Esophagus (tissue), 2 donors: ENCODE measurements around the gene GTPBP3. TPM values are rescaled to one million over a fixed set of nuclear protein-coding genes. Genes with fewer than 3 reads are reported as not detected.
"Not testable (repeated sequence)": the region's sequence is repeated elsewhere in the genome, so short reads cannot be mapped to it uniquely, and the experiment has no call there.

Experiments
- H3K27ac ChIP-seq, 2 donors: one replicate each; pipeline ENCODE4 v1.5.1; 2013; ENCODE audit warnings: low read depth in 2 of 2, mild to moderate bottlenecking in 2 of 2, inconsistent platforms in 1 of 2, low read length in 1 of 2, moderate library complexity in 1 of 2
- H3K27me3 ChIP-seq, 2 donors: one replicate each; pipeline ENCODE4 v1.6.1; 2013; ENCODE audit warnings: low read length in 2 of 2, control low read depth in 1 of 2, mild to moderate bottlenecking in 1 of 2; ENCODE audit not compliant: insufficient read depth in 2 of 2, control insufficient read depth in 1 of 2
- H3K36me3 ChIP-seq, 2 donors: one replicate each; pipeline ENCODE4 v1.6.1; 2013; ENCODE audit warnings: low read length in 1 of 2; ENCODE audit not compliant: control insufficient read depth in 2 of 2, insufficient read depth in 2 of 2
- H3K4me1 ChIP-seq, 2 donors: one replicate each; pipeline ENCODE4 v1.6.1; 2013; ENCODE audit warnings: low read length in 1 of 2; ENCODE audit not compliant: control insufficient read depth in 2 of 2, insufficient read depth in 2 of 2
- H3K4me3 ChIP-seq, 2 donors: one replicate each; pipeline ENCODE4 v1.5.1; 2013; ENCODE audit warnings: low read length in 2 of 2, mild to moderate bottlenecking in 2 of 2, low read depth in 1 of 2, moderate library complexity in 1 of 2
- H3K9me3 ChIP-seq, 2 donors: one replicate each; pipeline ENCODE4 v1.6.1; 2013; ENCODE audit warnings: mild to moderate bottlenecking in 2 of 2, low read depth in 1 of 2, low read length in 1 of 2, moderate library complexity in 1 of 2; ENCODE audit not compliant: control insufficient read depth in 2 of 2, insufficient read depth in 1 of 2
- WGBS, 2 donors: extraction: QIAGEN DNeasy Blood & Tissue Kit; methylation state at CpG; one replicate each; pipeline ENCODE4 v1.1.7; 2013; 5-methylcytosine and 5-hydroxymethylcytosine counted together
- polyA plus RNA-seq, 2 donors: library from polyadenylated mRNA; stranded (reverse); fragments of 200-250 nt; gene quantifications; one replicate each; pipeline ENCODE4 v1.2.3, GENCODE V29; 2013
- donor health status: healthy with polysubstance abuse.
- donor health status: Bipolar disorder and iron deficiency.

GTPBP3 gene
- polyA plus RNA-seq, 2 donors = 13.5 to 20.2 TPM

GRCh38 chr19:17352608-17353280 lies 15.4 kb downstream of the GTPBP3 start:
- peaks cover 0 to 3% of the 10 kb centered on the region in 2 donors for H3K9me3 ChIP-seq
- H3K4me3 ChIP-seq = no peak overlapping the region
- no peaks in the 10 kb centered on the region for H3K4me1 ChIP-seq
- H3K27ac ChIP-seq = no peak overlapping the region
- no peaks in the 10 kb centered on the region for H3K36me3 ChIP-seq
- WGBS, 2 donors = 46 to 52% methylated on average over 14 of the region's 14 CpGs
- H3K27me3 ChIP-seq = no peaks in the 10 kb centered on the region

- H3K36me3 ChIP-seq = no peaks in the 10 kb centered on the region
- H3K27me3 ChIP-seq = no peaks in the 10 kb centered on the region
- H3K4me3 ChIP-seq = no peak overlapping the region
- peaks cover 0 to 3% of the 10 kb centered on the region in 2 donors for H3K9me3 ChIP-seq
- WGBS, 2 donors = 76 to 79% methylated on average over 8 of the region's 8 CpGs
- H3K27ac ChIP-seq = no peak overlapping the region
- no peaks in the 10 kb centered on the region for H3K4me1 ChIP-seq
Observed at GRCh38 chr19:17353386-17353785, 16.0 kb downstream of the GTPBP3 start.

GRCh38 chr19:17357078-17357666 lies 19.8 kb downstream of the GTPBP3 start:
- no peak overlapping the region for H3K27ac ChIP-seq
- WGBS, 2 donors = 82 to 87% methylated on average over 7 of the region's 7 CpGs
- no peaks in the 10 kb centered on the region for H3K36me3 ChIP-seq
- no peaks in the 10 kb centered on the region for H3K27me3 ChIP-seq
- H3K4me3 ChIP-seq = no peak overlapping the region
- H3K4me1 ChIP-seq = no peaks in the 10 kb centered on the region
- H3K9me3 ChIP-seq = no peaks in the 10 kb centered on the region

GRCh38 chr19:17357724-17358123 lies 20.4 kb downstream of the GTPBP3 start:
- H3K4me1 ChIP-seq = no peaks in the 10 kb centered on the region
- H3K27me3 ChIP-seq = no peaks in the 10 kb centered on the region
- WGBS, 2 donors = 44 to 60% methylated on average over 11 of the region's 11 CpGs
- no peaks in the 10 kb centered on the region for H3K9me3 ChIP-seq
- no peak overlapping the region for H3K27ac ChIP-seq
- H3K36me3 ChIP-seq = no peaks in the 10 kb centered on the region
- no peak overlapping the region for H3K4me3 ChIP-seq

GRCh38 chr19:17358395-17358794 lies 21.0 kb downstream of the GTPBP3 start:
- H3K9me3 ChIP-seq = no peaks in the 10 kb centered on the region
- no peaks in the 10 kb centered on the region for H3K4me1 ChIP-seq
- H3K27me3 ChIP-seq = no peaks in the 10 kb centered on the region
- no peaks in the 10 kb centered on the region for H3K36me3 ChIP-seq
- no peak overlapping the region for H3K4me3 ChIP-seq
- 71 to 75% methylated on average over 7 of the region's 7 CpGs for WGBS, 2 donors
- H3K27ac ChIP-seq = no peak overlapping the region

- Histone ChIP-seq H3K9me3 (no peaks in the 10 kb centered on the region), H3K4me1 (no peaks in the 10 kb centered on the region), H3K27ac (no peak overlapping the region), H3K36me3 (no peaks in the 10 kb centered on the region), H3K4me3 (no peak overlapping the region), H3K27me3 (no peaks in the 10 kb centered on the region)
- 80 to 86% methylated on average over 6 of the region's 6 CpGs for WGBS, 2 donors
Observed at GRCh38 chr19:17359905-17360800, 22.8 kb downstream of the GTPBP3 start.

GRCh38 chr19:17363852-17364605 lies 26.7 kb downstream of the GTPBP3 start:
- H3K4me1 ChIP-seq, H3K27me3 ChIP-seq, H3K4me3 ChIP-seq, H3K36me3 ChIP-seq, H3K9me3 ChIP-seq, H3K27ac ChIP-seq: not testable (repeated sequence)
- WGBS, 2 donors = 85 to 86% methylated on average over 20 of the region's 20 CpGs

- H3K4me1 ChIP-seq = no peaks in the 10 kb centered on the region
- no peak overlapping the region for H3K27ac ChIP-seq
- no peaks in the 10 kb centered on the region for H3K36me3 ChIP-seq
- no peaks in the 10 kb centered on the region for H3K9me3 ChIP-seq
- WGBS, 2 donors = 91 to 92% methylated on average over 22 of the region's 22 CpGs
- no peak overlapping the region for H3K4me3 ChIP-seq
- no peaks in the 10 kb centered on the region for H3K27me3 ChIP-seq
Observed at GRCh38 chr19:17365361-17365760, 28.0 kb downstream of the GTPBP3 start.

GRCh38 chr19:17370026-17370587 lies 32.8 kb downstream of the GTPBP3 start:
- no peak overlapping the region for H3K27ac ChIP-seq
- 25 to 28% methylated on average over 8 of the region's 8 CpGs for WGBS, 2 donors
- no peaks in the 10 kb centered on the region for H3K4me1 ChIP-seq
- H3K9me3 ChIP-seq = no peaks in the 10 kb centered on the region
- no peaks in the 10 kb centered on the region for H3K36me3 ChIP-seq
- no peaks in the 10 kb centered on the region for H3K27me3 ChIP-seq
- no peak overlapping the region for H3K4me3 ChIP-seq
